ENCODE results near the gene NDUFAF7.
A peak's percentile ranks its signal among the peaks of the same experiment; 100 is the strongest.
"Not testable (repeated sequence)": the region's sequence is repeated elsewhere in the genome, so short reads cannot be mapped to it uniquely, and the experiment has no call there.

NDUFAF7 gene

GRCh38 chr2:37215250-37215649 lies 16.2 kb upstream of the NDUFAF7 start:
- DNase-seq: no peak

DNA sequence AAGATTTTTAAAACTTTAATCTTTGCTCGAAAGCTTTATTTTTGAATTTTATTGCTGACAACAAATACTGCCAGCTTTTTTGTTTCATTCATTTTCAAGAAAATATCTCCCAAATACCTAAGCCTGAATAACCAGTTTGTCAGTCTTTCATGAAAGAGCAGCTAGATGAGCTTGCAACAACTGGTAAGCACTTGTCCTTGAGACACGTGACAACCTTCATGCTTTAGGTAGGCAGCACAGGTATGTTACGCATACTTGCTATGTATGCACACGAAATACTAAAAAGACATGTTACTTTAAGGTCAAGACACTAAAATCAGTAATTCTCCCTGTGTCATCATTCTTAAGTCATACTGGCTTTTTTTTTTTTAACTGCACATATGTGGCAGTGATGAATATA lies 12.4 kb upstream of the NDUFAF7 start:
- DNase-seq: no peak

DNA sequence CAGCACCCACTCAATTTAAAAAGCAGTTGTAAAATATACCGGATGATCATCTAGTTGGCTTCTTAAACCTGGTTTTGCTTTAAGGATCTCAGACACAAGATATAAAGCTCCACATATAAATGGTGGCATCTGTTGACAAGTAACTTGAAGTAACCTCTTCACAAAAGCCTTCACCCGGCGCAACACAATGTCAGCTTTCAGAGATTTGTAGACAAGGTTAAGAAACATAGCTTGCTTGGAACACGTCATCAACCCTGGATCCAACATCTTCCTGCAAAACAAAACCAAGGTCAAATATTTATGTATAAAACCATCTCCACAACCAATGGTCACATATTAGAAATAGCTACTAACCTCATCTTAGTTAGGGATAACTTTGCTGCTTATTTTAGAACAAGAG lies 8.3 kb upstream of the NDUFAF7 start:
- no peak for DNase-seq

DNA sequence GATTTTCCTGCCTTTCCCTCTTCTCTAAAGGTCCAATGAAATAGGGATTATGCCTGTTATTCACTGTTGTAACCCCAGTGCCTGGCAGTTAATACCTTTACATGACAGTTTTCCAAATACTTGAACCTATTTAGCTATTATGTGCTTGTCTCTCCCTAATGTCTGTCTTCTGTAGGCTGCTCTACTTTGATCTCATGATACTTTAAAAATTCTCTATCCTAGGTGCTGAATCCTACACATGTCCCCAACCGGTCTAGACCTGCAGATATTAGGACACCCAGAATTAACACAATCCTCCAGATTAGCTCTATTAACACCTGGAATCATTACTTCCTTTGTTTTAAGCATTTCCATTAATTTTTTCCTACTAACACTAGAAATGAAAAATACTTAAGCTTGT lies 7.4 kb upstream of the NDUFAF7 start:
- DNase-seq: no peak

DNA sequence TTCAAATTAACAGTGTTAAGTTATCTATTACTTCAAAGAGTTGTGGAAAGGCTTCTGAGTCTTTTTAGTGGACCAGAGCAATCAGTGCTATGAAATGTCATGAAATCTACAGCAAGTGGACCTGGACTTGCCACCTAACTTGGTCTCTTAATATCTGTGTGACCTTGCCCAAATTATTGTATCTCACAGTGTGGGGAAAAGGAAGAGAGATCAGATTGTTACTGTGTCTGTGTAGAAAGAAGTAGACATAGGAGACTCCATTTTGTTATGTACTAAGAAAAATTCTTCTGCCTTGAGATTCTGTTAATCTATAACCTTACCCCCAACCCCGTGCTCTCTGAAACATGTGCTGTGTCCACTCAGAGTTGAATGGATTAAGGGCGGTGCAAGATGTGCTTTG lies 6.3 kb upstream of the NDUFAF7 start:
- DNase-seq: not testable (repeated sequence)

GRCh38 chr2:37226863-37227262 lies 4.6 kb upstream of the NDUFAF7 start:
- DNase-seq: no peak

GRCh38 chr2:37228788-37229187 lies 2.7 kb upstream of the NDUFAF7 start:
- DNase-seq: no peak

GRCh38 chr2:37230581-37230980 lies 877 bp upstream of the NDUFAF7 start:
- peak; percentile 2 for DNase-seq

GRCh38 chr2:37232131-37232933 lies 874 bp downstream of the NDUFAF7 start:
- DNase-seq: peak; percentile 5

DNA sequence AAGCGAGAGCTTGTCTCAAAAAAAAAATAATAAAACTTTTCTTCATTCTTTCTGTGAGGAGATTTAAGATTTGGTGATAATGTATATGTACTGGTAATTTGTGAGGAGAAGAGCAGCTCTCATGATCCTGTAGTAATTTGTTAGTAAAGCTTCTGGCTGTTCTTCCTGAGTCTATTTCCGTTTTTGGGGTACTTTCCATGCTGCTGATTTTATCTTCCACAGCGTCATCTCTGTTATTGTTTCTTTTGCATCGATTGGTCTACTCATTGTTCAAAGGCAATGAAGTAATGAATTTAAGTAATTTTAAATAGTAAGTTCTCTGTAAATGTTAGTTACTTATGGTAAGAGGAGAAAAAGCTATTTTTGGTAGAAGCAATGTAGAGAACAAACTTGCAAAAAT lies 12.0 kb downstream of the NDUFAF7 start:
- DNase-seq: no peak

DNA sequence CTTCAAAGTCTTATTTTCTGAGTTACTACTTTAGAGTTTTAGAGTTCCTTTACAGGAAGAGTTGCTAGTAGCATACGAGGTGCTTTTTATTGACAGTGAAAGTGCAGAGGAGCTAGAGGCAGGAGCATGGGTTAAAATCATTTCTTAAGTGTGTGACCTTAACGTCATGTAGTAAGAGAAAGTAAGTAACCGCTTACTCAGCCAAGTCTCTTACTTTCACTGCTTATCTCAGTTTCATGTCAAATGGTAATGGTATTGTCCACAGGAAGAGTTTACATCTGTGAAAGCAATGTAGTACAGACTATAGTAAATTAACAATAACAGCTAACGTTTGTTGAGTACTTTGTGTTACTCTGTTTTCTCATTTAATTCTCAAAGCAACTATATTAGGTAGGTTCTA lies 12.6 kb downstream of the NDUFAF7 start:
- DNase-seq: no peak

DNA sequence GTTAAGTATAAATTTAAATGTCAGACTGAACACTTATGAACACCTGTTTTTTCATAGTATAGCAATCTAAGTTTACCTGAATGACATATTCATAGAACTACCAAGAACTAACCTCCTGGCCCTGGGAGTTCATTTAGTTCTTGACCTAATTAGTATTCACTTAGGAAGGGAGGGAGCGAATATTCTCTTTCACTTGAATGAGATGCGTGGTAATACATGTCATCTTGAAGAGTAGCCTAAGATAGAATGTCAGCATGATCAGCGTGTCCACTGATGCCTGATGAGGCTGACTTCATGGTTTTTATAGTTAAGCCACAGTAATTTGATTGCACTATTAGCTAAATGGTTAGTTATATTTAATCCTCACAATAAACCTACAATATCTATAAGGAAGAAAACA lies 13.3 kb downstream of the NDUFAF7 start:
- no peak for DNase-seq

DNA sequence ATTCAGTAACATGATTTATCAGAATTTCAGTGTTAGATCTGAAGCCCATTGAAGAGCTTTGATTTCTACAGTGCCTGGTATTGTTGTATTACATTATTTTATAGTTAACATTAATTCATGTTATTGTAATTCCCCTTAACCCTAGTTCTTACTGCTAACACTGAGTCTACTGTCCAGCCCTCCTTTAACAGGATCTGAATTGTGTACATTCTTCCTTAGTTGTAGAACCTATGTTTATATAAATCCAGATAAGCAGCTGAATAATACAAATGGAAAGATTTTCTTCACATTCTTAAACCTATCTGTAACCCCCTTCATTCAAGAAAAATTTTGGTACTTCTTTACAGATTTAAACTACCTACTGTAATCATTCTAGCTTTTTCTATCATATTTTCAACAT lies 14.7 kb downstream of the NDUFAF7 start:
- DNase-seq: no peak

GRCh38 chr2:37250869-37251740 lies 19.6 kb downstream of the NDUFAF7 start:
- no peak for DNase-seq

GRCh38 chr2:37262522-37262921 lies 31.1 kb downstream of the NDUFAF7 start:
- DNase-seq: no peak

DNA sequence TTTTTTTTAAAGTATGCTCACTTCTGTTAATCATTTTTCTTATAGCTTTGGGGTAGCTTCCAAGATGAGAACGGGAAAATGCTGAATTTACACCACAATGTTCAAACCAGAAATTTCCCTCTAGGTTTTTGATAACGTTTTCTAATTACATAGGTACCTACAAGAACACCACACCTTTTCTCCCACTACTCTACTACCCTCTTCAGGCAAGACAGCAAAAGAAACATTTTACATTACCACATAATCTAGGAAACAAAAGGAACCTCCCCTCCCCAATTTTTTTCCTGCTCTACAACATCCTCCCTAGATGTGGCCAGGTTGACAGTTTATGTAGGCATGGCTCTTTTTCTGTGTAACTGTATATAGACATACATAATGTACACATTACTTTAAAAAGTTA lies 32.4 kb downstream of the NDUFAF7 start:
- DNase-seq: no peak

DNA sequence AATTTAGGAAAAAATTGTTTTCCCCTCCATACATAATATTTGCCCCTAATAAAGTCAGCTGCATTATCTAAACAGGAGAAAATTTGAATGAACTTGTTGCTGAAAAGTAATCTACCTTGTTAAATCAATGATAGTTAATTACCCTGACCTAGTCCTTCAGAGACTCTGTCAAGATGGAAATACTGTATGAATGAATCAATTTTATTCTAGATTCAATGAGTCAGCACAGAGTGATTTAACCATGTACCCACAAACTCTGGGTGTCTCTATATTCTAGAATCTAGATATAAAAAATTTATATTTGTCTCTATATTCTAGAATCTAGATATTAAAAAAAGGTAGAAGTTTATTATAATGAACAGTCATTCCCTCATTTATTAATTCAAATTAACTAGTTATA lies 36.2 kb downstream of the NDUFAF7 start:
- DNase-seq: no peak

DNA sequence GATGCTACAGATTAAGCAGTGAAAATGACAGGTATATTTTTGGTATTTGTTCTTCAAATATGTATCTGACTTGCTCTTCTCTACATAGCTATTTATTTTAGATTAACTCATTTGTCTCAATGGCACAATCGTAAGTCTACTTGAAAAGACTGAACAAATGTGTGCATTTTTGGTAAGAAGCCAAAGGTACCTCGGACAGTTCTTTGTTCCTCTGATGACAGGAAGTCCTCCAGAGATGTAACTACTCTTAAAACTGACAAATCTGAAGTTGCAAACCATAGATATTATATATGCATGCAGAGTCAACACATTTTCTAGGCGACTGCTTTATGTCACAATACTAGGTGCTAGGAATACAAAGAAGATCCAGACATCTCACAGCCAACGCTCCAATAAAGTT lies 36.7 kb downstream of the NDUFAF7 start:
- DNase-seq: peak; percentile 5

DNA sequence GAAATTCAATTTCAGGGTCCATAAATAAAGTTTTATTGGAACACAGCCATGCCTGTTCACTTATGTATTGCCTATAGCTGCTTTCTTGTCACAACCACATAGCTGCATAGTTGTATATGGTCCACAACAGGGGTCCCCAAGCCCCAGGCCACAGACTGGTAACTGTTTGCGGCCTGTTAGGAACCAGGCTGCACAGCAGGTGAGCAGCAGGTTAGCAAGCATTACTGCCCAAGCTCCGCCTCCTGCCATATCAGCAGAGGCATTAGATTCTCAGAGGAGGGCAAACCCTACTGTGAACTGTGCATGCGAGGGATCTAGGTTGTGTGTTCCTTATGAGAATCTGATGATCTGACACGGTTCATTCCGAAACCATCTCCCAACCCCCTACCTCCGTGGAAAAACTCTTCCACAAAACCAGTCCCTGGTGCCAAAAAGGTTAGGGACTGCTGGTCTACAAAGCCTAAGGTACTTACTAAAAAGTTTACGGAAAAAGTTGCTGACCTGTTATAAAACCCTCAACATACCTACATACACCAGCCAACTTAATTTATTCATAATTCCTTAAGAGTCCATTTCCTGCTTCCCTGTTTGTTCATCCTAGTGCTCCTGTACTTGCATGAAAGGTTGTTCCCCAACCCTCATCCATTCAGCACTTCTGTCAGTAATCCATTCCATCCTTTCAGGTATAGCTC lies 40.1 kb downstream of the NDUFAF7 start:
- no peak for DNase-seq

- DNase-seq: peak; percentile 26
Measured at GRCh38 chr2:37274359-37274965, 43.0 kb downstream of the NDUFAF7 start.

GRCh38 chr2:37276291-37276690 lies 44.8 kb downstream of the NDUFAF7 start:
- no peak for DNase-seq

DNA sequence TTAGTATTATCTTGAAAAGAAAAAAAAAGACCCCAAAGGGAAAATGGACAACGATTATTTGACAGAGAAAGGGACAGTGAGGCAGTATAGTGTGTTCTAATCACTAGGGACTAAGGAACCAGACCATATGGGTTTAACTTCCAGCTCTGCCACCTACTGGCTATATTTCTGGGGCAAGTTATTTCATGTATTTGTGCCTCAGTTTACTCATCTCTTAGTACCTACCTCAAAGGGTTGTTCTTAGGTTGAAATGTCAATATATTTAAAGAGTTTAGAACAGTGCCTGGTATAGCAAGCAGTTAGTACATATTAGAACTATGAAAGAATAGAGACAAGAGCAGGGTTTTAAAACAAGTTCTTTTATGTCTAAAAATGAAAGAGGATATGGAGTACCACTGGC lies 50.5 kb downstream of the NDUFAF7 start:
- DNase-seq: no peak

- peak; percentile 82 for DNase-seq
Measured at GRCh38 chr2:37282746-37283145, 51.3 kb downstream of the NDUFAF7 start.
